Tibial nerve (tissue), 3 donors: Measurements from ENCODE around the gene ASCL4.

Experiments
- CTCF ChIP-seq, 5 experiments: fragments of 200-600 bp in 3 of 5; fragments of 450-650 bp in 2 of 5; sonication (generic) in 3 of 5; IDR thresholded peaks; one replicate each; pipeline ENCODE4 v1.5.1; 2016 to 2019; ENCODE audit warnings: antibody characterized with exemption in 5 of 5, mild to moderate bottlenecking in 3 of 5, moderate library complexity in 2 of 5
- POLR2A ChIP-seq, 2 donors: fragments of 450-650 bp; IDR thresholded peaks; one replicate each; pipeline ENCODE4 v1.6.1; 2017; ENCODE audit warnings: antibody characterized with exemption in 2 of 2, mild to moderate bottlenecking in 2 of 2, moderate library complexity in 2 of 2

DNA sequence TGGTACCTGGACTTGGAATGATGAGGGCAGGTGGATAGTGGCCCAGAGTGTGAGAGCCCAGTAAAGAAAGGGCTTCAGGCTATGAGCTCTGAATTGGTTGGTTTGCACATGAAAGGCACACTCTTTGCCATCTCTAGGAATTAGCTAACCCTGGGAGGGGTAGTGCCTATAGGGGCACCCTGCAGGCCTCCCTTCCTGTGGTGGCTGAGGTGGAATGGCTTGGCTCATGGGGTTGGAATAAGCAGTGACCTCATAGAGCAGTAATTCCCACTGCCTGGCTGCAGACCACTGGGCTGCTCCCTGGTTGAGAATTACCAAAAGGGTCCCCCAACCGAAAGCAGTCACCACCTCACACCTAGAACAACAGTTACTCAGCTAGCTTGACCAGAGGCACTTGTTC is 42.7 kb downstream of the ASCL4 start:
- TF ChIP-seq CTCF (IDR thresholded peaks at IDR 0.05) (no peak), POLR2A (IDR thresholded peaks at IDR 0.05) (no peak)
